ENCODE data around the gene LOXL4. TPM values are rescaled to one million over a fixed set of nuclear protein-coding genes. Genes with fewer than 3 reads are reported as not detected.

Gene LOXL4
- total RNA-seq, 4 donors from 2014 or later = 0.85 to 1.7 (median 1.6) TPM; not detected in 1

- no peak for TF ChIP-seq CTCF (IDR thresholded peaks at IDR 0.05)
- H3K27me3 ChIP-seq = no peaks in the 10 kb centered on the region
- no peaks in the 10 kb centered on the region for H3K36me3 ChIP-seq
- no peak overlapping the region for H3K4me3 ChIP-seq
- H3K9me3 ChIP-seq = no peaks in the 10 kb centered on the region
- no peak for DNase-seq
- H3K27ac ChIP-seq = no peak overlapping the region
- no peaks in the 10 kb centered on the region for H3K4me1 ChIP-seq
Measured at GRCh38 chr10:98256692-98257091, 11.3 kb downstream of the LOXL4 start.

- TF ChIP-seq POLR2A (IDR thresholded peaks at IDR 0.05) = no peak
- no peak for TF ChIP-seq CTCF (IDR thresholded peaks at IDR 0.05)
- no peaks in the 10 kb centered on the region for H3K9me3 ChIP-seq
- no peak overlapping the region for H3K27ac ChIP-seq
- no peak overlapping the region for H3K4me3 ChIP-seq
- no peak for DNase-seq
- no peaks in the 10 kb centered on the region for H3K4me1 ChIP-seq
- no peaks in the 10 kb centered on the region for H3K27me3 ChIP-seq
- peaks cover 0 to 7% (median 0%) of the 10 kb centered on the region in 3 donors for H3K36me3 ChIP-seq
Measured at GRCh38 chr10:98255146-98255877, 12.7 kb downstream of the LOXL4 start.

- no peak for DNase-seq
- Histone ChIP-seq H3K27ac (no peak overlapping the region), H3K9me3 (no peaks in the 10 kb centered on the region), H3K4me3 (no peak overlapping the region), H3K36me3 (peaks cover 0 to 13% (median 0%) of the 10 kb centered on the region in 3 donors), H3K4me1 (no peaks in the 10 kb centered on the region), H3K27me3 (no peaks in the 10 kb centered on the region)
- TF ChIP-seq POLR2A (IDR thresholded peaks at IDR 0.05) (no peak), CTCF (IDR thresholded peaks at IDR 0.05) (no peak)
Measured at GRCh38 chr10:98254234-98254974, 13.6 kb downstream of the LOXL4 start.

GRCh38 chr10:98253499-98253898 is 14.5 kb downstream of the LOXL4 start:
- Histone ChIP-seq H3K27ac (no peak overlapping the region), H3K27me3 (no peaks in the 10 kb centered on the region), H3K4me1 (no peaks in the 10 kb centered on the region), H3K4me3 (no peak overlapping the region), H3K9me3 (no peaks in the 10 kb centered on the region), H3K36me3 (peaks cover 0 to 22% (median 0%) of the 10 kb centered on the region in 3 donors)
- no peak for DNase-seq
- TF ChIP-seq POLR2A (IDR thresholded peaks at IDR 0.05) (no peak), CTCF (IDR thresholded peaks at IDR 0.05) (no peak)

GRCh38 chr10:98252464-98252863 is 15.5 kb downstream of the LOXL4 start:
- H3K4me3 ChIP-seq = no peak overlapping the region
- H3K27ac ChIP-seq = no peak overlapping the region
- no peaks in the 10 kb centered on the region for H3K4me1 ChIP-seq
- no peak for DNase-seq
- no peaks in the 10 kb centered on the region for H3K27me3 ChIP-seq
- peaks cover 0 to 33% (median 0%) of the 10 kb centered on the region in 3 donors for H3K36me3 ChIP-seq
- H3K9me3 ChIP-seq = no peaks in the 10 kb centered on the region
- TF ChIP-seq POLR2A (IDR thresholded peaks at IDR 0.05) (no peak), CTCF (IDR thresholded peaks at IDR 0.05) (no peak)

All from Peyer's patch (tissue), 4 donors.